ENCODE results near the gene TJP1.

DNA sequence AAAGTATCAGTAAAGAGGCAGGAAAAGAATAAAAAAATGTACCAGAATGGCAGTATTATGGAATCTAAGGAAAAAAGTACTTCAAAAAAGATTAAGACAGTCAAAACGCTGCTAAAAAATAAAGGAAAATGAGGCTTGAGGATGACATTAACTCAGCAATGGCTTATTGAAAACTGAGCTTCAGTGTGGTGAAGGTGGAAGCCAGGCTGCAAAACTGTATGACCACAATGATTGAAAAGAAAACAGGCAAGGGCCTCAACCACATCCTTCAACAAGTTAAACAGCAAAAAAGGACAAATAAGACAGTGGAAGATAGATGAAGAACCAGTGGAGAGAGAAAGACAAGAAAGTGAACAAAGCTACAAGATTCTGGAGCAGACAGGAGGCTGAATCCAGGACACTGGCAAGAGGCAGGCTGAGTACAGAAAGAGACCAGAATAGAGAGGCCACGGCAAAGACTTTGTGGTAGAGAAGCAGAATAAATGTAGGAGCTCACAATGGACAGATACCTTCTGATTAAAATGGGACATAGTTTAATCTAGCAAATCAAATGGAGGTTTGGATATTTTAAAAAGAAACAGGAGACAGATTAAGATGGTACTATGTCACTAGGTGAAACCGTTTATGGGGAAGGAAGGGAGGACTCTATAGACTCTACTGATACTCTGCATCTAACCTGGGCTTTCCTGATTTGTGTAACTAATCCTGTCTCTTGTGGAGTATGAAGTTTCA is 86.1 kb downstream of the TJP1 start:
- TF ChIP-seq, protein P1, sequence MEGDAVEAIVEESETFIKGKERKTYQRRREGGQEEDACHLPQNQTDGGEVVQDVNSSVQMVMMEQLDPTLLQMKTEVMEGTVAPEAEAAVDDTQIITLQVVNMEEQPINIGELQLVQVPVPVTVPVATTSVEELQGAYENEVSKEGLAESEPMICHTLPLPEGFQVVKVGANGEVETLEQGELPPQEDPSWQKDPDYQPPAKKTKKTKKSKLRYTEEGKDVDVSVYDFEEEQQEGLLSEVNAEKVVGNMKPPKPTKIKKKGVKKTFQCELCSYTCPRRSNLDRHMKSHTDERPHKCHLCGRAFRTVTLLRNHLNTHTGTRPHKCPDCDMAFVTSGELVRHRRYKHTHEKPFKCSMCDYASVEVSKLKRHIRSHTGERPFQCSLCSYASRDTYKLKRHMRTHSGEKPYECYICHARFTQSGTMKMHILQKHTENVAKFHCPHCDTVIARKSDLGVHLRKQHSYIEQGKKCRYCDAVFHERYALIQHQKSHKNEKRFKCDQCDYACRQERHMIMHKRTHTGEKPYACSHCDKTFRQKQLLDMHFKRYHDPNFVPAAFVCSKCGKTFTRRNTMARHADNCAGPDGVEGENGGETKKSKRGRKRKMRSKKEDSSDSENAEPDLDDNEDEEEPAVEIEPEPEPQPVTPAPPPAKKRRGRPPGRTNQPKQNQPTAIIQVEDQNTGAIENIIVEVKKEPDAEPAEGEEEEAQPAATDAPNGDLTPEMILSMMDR (IDR thresholded peaks at IDR 0.05), result no peak
- no peak for TF ChIP-seq POLR2A (IDR thresholded peaks at IDR 0.05)
